Activated CD4-positive, CD25-positive, alpha-beta regulatory T cell treated with anti-CD3 and anti-CD28 coated beads, Interleukin-2, amount 50 U/mL, for 24 hours (primary cell): Measurements from ENCODE around the gene EHBP1.

Source experiments
- ATAC-seq, 2 donors: fragments of 150-1000 bp; cut with Tn5 transposase; one replicate each; pipeline ENCODE4 v1.10.0; 2021; ENCODE audit warnings: mild to moderate bottlenecking in 1 of 2, moderate library complexity in 1 of 2

Gene EHBP1

DNA sequence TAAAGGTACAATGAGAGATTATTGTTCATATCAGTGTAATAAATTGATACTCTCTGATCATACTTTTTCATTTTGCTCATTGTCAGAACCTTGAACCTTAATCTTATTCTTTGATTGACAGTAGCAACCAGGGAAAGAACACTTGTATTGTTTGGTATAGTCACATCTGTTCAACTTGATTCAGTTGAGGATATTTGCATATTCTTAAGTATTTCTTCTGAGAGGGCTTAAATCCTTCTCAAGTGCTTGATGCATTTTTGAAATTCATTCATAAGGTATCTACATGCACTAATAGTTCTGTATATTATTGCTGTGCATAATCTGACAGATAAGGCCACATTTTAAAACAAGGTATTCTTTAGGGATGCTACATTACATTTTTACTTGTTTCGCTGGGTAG, 118.9 kb downstream of the EHBP1 start:
- ATAC-seq, result no peak

DNA sequence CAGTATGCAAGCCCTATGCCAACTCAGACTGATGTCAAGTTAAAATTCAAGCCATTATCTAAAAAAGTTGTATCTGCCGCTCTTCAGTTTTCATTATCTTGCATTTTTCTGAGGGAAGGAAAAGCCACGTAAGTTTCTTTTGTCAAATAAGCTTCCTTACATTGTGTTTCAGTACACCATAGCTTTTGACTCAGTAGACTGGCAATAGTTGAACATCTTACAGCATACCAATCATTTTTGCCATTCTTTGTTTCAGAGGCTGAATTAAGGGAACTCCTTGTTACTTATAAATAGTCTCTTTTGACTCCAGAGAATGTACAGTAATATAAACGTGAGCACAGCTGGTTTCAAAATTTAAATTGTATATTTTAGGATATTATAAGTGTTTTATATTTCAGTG, 120.6 kb downstream of the EHBP1 start:
- ATAC-seq, result no peak

DNA sequence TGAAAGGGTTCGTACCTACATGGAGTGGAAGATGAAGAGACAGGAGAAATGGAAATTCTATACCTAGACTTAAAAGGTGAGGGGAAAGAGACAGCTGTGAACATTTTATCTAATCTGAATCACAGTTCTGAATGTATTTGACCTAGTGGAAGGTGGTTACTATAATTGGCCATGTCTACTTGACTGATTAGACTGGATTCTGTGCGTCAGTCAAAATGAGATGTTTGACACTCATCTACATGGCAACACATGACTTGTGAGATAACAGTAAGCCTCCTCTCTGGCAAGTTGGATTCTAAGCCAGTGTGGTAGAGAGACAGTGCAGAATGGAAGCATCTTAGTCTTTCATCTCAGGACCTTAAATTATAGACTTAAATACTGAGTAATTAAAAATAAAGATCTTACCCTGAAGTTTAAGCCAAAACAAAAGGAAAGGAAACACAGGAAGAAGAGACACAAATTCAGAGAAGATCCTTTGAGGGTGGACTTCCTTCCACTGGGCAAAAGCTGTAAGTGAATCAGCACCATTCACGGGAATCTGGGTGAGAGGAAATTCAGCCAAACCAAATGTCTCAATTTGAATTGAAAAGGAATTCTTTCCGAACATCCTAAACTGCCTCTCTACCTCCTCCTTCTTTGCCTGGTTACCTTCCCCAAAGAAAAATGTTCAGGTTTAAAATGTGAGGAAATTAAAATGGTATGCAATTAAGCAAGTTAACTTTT, 121.6 kb downstream of the EHBP1 start:
- ATAC-seq, result no peak

DNA sequence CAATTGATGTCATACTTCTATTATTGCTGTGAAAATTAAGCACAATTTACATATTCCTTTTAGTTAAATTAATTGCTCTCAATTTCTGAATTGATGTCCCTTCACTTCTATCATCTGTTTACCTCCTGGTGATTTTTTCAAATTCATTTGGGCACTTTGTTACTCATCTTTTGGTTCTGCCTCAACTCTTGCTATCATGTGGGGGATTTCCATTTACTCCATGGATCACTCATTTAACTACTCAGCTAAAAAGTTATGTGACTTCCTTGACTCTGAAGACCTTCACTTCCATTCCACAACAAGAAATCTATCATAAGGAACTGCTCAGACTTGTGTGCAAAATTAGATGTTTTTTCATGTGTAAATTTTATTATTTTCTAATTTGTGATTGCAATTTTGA, 126.2 kb downstream of the EHBP1 start:
- ATAC-seq, result peak; percentile 38 to 85

DNA sequence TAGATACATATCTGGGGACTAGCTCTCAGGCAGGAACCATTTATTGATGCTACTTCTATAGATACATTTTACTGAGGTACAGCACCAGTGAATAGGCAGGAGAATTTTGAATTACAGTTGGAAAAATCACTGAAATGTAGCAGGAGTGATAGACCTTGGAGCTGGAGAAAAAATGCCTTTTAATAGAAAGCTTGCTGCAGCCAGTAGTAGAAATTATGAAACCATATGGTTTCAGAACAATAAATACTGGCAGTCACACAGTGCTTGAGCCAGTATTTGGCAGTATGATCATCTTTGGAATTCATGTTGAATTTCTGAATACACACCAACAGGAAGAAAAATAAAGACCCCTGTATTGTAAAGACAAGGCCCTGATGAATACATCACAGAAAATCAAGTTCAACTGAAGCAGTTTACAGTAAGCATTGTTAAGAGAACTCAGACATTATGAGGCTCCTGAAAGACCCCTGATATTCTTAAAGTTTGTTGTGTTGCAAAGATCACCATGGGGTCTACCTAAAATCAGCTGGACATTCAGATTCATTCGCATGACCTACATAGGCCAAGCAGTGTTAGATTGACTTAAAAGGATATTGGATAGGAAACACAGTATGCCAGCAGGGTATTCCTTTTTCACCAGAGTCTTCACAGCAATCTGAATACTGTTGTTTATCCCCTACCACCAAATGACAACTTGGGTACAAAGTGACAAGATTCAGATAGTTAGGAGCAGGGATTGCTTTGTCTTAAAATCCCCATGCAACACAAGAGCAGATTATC, 139.0 kb downstream of the EHBP1 start:
- ATAC-seq, result no peak

DNA sequence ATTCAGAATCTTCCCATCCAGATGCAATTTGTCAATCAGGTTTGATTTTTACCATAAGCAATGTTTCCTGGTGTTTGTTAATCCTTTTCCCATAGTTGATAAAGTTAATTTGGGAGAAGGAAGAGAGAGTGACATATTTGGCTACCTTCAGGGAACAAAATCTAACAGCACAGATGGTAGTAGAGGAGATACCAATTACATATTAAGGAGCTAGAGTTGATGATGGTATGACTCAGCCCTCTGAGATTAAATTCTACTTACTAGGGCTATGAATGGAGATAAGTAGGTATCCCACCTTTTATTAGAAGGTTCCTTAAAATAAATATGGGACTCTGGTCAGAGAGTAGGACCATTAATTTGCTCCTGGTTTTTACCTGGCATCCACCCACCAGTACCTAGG, 139.7 kb downstream of the EHBP1 start:
- ATAC-seq, result no peak

DNA sequence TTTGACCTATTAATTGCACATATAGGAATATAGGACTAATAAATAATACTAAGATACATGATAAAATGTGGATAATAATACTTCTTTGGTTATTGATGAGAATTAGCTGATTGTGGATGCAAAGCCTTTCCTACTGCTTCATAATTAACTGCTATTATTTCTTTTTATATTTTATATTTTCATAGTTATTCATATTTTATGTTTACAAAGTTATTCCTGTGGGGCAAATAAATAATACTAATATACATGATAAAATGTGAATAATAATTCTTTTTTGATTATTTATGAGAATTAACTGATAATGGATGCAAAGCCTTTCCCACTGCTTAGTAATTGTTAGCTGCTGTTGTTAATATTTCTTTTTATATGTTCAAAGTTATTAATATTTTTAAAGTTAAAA, 146.7 kb downstream of the EHBP1 start:
- no peak for ATAC-seq

DNA sequence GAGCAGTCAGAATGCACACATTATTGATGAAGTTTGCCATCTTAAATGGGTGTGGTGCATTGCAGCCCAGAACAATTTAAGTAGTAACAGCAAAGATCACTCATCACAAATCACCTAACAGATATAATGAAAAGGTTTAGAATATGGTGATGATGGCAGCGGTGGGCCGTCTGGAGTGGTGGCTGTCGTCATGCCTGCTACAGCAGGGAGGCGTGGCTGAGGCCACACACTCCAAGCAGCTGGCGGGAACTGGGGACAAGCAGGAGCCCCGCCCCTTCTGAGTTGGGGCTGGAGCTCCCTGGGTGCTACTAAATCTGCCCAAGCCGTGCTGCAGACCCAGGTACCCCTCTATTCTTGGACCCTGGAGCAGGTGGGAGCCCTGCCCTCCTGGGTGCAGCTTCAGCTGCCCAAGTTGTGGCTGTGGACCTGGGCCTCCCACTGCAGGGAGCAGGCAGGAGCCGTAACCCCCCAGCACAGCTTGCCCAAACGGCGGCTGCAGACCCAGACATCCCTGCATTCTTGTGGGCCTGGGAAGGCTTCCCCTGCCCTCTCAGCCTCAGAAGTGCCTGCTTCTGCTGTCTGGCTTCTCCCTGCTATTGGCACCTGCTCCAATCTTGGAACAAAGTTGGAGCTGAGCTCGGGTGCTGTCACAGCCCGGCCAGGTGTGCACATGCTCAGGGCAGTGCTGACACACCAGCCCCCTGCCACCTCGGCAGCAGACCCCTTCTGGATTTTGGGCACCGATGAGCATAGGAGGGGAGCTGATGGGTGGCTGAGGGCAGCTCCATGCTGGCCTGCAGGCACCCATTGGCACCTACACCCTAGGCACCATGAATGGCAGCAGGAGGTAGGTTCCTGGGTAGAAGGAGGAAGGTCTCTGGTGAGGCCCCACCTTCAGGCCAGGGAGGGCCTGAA, 149.3 kb downstream of the EHBP1 start:
- peak in 1 of 2 donors; percentile 28 for ATAC-seq

DNA sequence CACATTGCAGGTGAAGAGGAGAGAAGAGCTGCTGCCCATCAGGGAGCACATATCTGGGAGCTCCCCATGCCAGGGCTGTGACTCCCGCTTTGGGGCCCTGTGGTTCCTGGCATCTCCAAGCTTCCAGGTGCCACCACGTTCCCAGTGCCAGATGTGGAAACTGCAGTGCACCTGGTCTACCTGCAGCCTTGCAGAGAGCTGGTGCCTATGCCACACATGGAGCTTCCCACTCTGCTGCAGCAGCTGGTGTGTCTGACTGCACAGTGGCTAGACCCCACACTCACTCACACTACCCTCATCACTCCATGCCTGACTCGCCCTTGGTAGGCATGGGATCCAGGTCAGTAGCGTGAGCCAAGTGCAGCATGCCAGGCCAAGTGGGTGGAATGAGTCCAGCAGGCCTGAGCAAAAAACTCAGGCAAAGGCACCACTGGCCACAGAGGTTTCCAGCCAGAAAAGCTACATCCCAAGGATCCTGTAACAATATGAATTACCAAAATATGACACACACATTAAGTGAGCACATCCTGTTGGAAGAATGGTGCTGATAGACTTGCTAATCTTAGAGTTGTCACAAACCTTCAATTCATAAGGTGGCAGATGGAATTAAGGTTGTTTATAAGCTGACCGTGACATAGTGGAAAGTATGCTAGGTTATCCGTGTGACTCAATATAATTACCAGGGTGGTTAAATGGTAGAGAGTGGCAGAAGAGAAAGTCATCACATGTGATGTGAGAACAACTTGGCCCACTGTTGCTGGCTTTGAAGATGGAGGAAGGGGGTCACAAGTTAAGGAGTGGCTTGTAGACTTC, 150.9 kb downstream of the EHBP1 start:
- no peak for ATAC-seq

DNA sequence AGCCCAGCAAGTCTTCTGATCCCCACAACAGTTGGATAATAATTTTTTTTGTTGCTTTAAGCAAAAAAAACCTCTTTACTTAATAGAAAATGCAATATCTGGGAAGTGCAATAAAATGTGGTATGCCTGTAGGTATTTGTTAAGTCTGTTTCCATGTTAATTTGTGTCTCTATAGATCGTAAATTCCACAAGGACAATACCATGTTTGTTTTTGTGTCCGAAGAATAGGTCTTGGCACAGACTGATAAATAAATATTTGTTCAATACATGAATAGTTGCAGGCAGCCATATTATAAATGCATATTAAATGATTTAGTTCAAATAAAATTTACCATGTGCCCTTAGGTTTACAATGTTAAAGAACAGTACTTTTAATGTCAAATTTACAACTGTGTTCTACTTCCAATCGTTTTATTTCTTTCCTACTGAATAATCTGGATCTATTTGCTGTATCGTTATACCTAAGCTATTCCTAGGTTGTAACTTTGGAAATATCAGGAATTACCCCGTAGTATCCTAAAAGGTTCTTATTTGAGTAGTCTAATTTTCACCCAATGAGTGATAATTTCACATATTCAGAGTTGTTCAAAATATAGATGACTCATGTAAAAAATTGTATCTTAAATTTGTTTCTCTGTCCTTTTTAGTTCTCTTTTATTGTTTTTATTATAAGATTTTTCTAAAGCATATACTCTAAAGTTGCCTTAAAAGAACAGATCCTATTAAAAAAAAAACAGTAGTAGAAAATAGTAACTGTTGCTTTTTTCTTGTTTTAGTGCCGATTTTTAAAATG, 151.8 kb downstream of the EHBP1 start:
- ATAC-seq, result no peak

DNA sequence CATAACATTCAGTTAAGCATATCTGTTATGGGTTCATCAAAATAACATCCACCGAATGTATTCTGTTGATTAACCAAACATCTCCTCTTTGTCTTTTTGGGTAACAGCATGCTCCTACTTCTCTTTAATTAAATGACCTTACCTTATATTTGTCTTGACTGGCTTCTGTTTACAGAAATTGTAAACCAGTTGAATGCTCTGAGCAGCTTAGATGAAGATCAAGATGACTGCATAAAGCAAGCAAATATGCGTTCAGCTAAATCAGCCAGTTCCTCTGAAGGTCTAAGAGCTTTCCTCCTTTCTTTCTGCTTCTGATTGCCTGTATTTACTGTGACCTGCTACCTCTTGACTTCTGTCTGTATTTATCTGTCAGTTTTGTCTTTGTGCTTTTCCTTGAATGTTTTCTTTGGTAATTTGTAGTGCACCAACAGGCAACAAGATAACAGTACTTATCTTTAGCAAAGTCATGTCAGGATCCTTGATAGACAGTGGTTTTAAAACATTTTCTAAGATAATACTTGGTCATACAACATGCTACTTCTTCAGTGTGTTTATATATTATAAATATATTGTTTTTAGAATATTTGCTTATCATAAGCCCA, 152.8 kb downstream of the EHBP1 start:
- ATAC-seq, result no peak

DNA sequence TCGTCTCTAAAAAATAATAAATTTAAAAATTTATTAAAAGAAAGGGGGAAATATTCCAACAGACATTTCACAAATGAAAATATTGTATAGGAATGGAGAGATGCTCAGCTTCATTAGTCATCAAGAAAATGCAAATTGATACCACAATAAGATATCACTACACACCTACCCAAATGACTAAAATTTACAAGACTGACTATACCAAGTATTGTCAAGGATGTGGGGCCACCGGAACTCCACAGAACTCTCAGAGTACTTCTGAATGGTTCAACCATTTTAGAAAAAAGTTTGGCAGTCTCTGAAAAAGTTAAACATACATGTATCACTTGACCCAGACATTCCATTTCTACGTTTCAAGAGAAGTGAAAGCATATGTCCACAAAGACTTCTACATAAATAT, 163.4 kb downstream of the EHBP1 start:
- ATAC-seq, result peak; percentile 45 to 55

DNA sequence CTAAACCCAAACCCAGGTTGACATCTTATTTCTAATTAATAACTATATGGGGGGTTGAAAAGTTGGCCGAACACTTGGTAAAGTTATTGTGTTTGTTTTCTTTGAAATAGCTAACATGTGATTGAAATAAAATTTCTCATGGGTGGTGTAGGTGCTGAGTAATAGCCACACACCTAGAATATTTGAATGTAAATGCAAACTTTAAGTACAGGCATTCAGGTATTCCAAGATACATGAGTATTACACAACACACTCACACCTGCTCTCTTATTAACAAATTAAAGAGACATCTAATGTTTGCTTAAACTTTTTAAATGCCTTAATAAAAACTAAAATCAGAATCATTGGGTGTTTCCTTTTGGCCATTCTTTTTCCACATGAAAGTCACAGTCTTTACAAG, 165.5 kb downstream of the EHBP1 start:
- ATAC-seq, result no peak

DNA sequence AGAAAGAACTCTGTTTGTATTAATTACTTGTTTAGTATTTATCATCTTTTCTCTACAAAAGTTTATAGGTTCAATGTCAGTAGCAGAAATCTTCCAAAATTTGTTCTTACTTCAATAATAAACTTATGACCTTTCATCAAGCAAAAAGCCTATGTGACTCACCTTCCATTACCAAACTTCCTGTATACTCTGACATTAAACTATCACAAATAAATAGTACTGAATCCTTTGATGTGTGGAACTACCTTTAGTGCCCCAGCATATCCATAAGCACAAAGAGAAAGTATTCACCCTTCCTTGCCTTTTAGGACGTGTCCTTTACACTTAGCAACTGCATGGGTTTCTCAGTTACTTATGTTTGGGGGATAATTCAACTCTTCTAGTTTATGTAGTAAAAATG, 166.0 kb downstream of the EHBP1 start:
- no peak for ATAC-seq

DNA sequence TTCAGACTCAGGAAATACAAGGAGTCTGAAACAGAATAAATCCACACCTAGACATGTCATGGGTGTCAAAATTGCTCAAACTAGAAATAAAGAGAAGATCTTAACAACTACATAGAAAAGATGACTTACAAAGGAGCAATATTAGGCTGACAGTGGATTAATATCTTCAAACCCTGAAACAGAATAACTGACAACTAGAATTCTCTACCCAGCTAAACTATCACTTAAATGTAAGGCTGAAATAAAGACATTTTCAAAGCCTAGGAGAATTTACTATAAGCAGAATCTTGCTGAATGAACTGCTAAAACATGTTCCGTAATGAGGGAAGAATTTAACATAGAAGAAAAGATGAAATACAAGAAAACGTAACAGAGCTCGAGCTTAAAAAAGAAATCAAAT, 168.1 kb downstream of the EHBP1 start:
- no peak for ATAC-seq

DNA sequence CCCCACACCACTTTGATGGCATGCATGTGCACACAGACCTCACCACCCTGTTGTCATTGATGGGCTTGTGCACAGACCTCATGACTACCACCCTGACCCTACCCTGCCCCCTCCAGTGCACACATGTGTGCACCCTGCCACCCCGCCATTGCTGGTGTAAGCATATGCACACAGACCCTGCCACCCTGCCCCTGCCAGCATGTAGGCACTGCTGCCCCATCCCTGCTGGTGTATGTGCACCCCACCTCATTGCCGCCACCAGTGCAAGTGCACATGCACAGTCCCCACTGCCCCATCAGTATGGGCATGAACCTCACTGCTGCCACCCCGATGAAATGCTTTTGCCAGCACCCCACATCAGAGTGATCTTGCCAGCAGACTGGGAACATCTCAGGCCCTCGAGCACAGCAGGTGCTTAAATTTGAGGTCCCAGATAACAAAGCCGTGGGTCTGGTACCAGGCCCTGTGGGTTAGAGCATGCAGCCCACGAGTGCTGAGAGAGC, 169.4 kb downstream of the EHBP1 start:
- no peak for ATAC-seq

DNA sequence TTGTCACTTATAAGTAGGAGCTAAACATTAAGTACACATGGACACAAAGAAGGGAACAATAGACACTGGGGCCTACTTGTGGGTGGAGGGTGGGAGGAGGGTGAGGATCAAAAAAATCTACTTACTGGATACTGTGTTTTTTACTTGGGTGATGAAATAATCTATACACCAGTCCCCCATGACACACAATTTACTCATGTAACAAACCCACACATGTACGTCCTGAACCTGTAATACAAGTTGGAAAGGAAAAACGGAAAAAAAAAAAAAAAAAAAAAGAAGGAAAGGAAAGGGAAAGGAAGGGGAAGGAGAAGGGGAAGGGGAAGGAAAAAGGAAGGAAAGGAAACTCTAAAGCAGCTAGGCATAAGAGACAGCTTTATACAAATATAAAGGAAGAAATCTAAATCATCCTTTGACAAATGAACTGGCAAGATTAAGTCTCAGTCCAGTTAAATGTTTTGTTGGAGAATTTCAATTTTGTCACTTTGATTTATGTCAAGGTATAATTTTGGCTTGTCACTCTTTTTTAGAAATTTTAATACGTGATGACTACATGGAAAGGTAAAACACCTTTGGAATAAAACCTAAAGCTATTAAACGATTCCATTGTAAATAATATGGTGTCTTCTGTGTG, 175.8 kb downstream of the EHBP1 start:
- ATAC-seq, result no peak

DNA sequence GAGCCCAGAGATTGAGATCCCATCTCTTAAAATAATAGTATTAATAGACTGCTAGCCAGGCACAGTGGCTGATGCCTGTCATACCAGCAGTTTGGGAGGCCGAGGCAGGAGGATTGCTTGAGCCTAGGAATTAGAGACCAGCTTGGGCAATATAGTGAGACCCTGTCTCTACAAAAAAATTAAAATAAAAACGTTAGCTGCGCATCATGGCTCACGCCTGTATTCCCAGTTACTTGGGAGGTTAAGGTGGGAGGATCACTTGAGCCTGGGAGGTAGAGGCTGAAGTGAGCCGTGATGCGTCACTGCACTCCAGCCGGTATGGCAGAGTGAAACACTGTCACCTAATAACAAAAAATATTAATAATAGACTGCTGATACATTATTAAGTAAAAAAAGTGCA, 178.1 kb downstream of the EHBP1 start:
- ATAC-seq, result no peak

DNA sequence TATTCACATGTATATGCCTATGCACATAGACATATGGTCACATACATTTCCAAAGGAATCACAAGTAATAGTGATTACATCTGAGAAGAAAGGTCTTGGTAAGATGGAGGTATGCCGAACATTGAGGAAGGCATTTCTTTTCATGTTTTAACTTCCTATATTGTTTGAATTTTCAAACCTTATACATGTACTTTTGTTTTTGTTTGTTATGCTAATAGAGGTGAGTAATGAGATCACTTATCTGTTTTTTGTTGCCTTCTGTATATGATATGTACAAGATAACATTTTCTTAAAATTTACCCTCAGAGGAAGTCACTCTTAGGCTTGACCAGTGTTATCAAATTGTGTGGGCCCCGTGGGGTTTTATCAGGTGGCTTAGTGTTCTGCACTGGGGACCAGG, 178.6 kb downstream of the EHBP1 start:
- no peak for ATAC-seq

DNA sequence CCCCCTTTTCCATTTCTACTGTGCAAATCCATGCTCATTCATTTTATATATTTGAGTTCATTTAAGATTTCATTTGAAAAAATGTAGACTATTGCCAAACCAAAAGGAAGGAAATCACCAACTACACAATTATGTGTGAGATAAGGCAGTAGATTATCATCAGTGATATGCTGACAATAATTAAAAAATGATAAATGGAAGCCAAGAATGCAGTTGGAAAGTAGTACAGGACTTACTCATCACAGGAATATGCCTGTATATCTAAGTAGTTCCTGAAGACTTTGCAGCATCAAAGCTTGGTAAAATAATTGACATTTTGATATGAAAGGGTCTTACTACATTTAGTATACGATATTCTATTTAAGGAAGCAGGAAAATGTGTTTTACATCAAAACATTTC, 179.0 kb downstream of the EHBP1 start:
- ATAC-seq, result no peak
